Ureter (tissue), 1 donor: ENCODE results near the gene RPL22L1. TPM values are rescaled to one million over a fixed set of nuclear protein-coding genes. Genes with fewer than 3 reads are reported as not detected.
"Not testable (repeated sequence)": the region's sequence is repeated elsewhere in the genome, so short reads cannot be mapped to it uniquely, and the experiment has no call there.

Experiments
- DNase-seq: peaks from one replicate; pipeline ENCODE4 v3.0.0-alpha.2; 2020; ENCODE audit warnings: low spot score
- total RNA-seq: library from RNA; stranded (reverse); gene quantifications from one replicate; pipeline ENCODE4 v1.2.4, GENCODE V29; 2023
- donor health status: DM: yes; HTN: yes; CAD: no.

The RPL22L1 gene
- 73.7 TPM for total RNA-seq

DNA sequence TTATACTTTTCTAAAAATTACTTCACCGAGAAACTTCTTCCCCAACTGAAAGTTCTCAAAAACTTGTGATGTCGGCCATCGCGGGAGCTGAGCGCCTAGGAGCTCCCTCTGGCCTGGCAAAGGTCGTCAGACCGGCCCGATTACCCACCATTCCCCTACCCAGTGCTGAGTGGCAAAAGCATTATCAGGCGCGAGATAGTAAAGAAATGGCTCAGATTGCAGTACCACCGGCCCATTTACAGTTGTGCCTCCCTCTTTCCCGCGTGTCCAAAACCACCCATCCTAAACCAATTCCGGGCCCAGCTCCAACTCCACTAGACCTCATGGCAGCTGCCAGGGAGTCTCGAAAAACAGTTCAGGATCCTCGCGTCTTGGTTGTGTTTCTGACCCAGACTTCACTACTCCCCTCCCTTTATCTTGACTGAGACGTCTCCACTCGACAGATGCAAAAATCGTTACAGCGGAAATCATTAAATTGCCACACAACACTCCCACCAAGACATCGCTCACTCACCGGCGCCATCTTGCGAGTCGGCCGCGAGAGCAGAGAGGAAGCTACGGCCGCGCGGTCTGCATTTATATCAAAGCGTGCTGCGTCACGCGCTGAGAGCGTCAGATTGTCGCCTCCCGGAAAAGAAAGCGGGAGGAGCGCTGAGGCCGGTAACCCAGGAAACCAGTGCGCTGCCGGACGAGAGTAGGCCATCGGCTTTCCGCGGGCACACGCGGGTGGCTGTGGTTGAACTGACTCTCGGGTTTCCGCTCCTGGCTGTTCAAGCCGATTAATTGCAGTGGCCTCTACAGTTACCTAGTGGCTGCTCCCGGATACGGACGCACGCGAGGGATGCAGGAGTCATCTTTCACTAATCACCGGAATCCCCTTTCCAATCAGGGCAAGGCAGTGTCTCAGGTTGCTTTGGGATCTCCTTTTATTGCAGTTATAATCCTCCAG, at the start of gene RPL22L1:
Gene RPL22L1 (minus strand): TSS at position 551 of the 949 bp plus-strand sequence. CDS start 28 bp downstream, at position 523.
- DNase-seq, result peak; percentile 97

DNA sequence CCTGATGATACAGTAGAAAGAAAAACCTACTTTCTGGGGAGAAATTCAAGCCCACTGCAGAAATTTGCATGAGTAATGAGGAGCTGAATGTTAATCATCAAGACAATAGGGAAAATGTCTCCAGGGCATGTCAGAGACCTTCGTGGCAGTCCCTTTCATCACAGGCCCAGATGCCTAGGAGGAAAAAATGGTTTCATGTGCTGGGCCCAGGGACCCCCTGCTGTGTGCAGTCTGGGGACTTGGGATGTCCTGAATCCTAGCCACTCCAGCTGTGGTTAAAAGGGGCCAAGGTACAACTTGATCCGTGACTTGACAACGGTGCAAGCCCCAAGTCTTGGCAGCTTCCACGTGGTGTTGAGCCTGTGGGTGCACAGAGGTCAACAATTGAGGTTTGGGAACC, 48.7 kb upstream of the RPL22L1 start:
- DNase-seq, result no peak

DNA sequence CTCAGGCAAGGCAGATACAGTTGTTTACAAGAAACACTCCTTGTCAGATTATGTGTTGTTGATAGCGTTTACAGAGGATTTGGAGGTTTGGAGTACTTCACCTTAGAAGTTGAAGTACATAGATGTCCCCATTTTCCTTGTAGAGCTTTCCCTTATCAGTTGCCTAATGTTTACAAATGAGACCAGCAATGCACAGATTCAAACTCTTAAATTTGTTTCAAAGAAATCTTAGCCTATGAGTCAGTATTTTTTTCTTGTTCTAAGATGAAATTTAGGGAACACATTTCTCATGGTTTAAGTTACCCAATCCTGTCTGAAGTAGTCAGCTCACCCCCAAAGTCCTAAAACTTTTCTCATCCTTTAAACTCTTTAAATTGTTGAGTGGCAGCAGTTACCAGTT, 44.7 kb upstream of the RPL22L1 start:
- no peak for DNase-seq

DNA sequence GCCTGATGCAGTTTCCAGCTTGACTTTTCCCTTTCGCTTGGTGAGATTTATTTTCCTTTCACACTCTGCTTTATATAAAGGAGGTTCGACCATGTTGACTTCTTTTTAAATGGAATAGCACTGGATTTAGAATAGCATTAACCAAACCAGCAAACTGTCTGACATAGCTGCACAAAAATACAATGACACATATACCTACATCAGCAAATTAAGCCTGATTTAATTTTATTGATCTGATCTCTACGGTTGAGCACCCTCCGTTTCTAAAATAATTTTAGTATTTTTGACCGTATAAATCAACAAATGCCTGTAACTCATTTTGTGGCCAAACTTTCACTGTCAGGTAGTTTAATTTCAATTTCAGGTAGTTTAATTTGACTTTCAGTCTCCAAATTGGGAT, 44.2 kb upstream of the RPL22L1 start:
- no peak for DNase-seq

DNA sequence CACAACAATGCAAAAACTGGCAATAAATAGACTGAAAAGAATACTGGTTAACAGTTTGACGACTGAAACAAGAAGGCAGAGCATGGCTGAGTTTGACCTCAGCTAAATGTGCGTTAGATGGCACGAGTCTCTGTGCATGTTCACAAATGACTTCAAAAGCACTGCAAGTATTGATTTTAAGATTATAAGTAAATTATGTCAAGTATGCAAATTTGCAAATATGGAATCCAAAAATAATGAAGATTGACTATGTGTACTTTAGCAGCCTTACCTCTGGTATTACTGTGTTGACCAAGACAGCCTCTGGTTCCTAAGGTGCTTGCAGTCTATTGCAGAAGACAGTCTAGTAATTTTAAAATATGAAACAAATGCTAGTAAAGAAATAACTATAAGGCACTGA, 41.1 kb upstream of the RPL22L1 start:
- DNase-seq, result no peak

DNA sequence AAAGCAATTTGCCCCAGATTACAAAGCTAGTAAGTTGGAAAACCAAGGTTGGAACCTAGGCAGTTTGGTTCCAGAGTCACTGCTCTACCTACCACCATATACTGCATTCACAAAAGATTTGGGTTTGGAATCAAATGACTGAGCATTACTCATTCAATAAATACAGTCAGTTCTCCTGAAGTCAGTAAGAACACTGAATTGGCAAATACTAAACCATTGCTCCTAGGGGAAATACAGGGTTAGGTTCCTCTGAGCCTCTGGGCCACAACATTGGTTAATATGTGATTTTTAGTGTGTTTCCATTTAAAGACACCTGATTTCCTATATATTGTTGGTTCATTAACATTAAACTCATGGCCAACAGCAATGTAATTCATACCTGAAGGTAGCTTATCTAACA, 40.5 kb upstream of the RPL22L1 start:
- DNase-seq, result no peak

DNA sequence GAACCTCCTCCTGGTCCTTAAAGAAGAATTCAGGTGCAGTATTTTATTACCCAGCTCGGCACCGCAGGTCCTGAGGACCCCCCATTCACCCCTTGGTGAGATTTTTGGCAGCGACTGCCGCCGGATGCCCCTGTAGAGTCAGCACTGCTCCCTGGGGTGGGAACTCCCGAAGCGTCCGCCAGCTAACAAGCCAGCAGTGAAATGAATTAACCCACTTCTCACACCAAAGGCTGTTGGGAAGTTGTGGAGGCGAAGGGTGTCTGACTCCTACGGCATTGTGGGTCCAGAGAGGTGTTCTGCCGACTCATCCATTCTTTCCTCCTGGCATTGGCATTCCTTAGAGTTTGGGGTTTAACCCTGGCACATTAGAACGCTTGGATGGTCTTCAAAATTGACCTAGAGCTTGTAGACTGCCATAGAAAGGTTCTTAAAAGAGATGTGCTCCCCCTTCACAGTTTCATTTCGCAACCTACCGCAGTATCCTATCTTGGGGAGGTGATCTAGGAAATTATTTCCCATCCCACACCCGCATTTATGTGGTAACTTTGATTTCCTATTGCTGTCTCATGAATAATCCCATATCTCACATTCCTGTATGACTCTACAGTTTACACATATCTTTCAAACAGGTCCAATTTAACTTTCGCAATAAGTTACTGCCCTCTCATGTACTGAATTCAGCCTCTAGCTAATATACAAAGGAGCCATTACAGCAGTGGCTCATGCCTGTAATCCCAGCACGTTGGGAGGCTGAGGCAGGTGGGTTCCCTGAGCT, 39.3 kb upstream of the RPL22L1 start:
- no peak for DNase-seq

DNA sequence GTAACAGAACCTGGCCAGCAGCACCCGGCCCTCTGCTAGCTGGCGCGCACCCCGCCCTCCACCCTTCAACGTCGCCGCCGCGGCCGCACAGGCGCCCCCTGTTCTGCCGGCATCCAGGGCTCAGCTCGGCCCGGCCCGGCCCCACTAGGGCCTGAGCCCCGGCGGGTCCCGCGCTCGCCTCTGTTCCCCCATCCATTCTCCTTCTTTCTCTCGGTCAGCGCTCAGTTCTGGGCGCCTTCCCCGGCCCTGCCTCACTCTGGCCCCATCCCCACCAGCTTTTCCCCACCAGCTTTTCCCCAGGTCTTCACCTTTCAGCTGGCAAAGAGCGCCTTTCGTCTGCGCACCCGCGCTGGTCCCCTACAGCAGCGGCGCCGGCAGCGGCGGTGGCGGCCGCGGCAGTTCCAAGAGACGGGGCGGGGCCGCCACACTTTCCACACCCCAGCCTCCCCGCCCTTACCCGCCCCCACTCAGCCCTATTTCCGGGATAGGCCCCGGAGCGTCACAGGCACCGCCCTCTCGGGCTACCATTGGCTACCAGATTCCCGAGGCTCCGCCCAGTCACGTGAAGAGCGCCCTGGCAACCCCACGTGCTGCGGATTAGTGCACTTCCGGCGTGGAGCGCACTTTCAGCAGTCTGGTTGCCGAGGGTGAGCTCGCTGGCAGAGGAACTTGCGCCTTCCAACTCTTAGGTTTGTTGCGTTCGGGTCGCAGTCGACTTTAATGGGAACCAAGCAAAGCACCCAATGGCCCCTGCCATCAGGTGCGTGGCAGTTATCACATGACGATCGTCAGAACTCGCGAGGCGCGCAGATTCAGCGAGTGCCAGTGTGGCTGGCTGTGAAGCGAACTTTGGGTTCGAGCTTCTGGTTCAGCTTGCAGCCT, 38.5 kb upstream of the RPL22L1 start, which contains the start of gene EIF5A2:
Gene EIF5A2 (minus strand): TSS at position 403 of the 882 bp plus-strand sequence. CDS start 831 bp downstream, outside the sequence.
- peak; percentile 96 for DNase-seq

DNA sequence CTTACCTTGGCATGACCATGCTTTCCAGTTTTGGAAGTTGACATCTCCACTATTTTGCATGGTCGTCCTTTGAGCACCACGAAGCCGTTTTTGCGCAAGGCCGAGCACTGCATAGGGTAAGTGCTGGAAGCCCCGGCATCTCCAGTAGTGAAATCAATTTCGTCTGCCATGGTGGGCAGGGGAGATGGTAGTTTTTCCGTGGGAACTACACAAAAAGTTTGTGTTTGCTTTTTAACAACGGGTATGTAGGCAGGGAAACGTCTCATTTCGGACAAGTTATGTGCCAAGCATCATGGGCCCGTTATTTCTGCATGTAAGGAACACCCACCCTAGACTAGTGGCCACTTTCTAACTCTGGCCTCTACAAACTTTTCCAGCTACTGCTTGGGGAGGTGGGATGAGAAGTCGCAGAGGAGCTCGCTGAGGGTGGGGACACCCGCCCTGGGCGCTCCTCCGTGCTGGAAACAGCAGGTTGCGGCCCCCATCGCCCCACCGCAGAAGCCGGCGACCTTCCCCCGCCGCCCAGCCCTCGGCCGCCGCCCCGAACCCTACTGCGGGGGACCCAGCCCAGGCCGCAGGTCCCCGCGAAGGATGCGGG, 37.7 kb upstream of the RPL22L1 start:
- no peak for DNase-seq

DNA sequence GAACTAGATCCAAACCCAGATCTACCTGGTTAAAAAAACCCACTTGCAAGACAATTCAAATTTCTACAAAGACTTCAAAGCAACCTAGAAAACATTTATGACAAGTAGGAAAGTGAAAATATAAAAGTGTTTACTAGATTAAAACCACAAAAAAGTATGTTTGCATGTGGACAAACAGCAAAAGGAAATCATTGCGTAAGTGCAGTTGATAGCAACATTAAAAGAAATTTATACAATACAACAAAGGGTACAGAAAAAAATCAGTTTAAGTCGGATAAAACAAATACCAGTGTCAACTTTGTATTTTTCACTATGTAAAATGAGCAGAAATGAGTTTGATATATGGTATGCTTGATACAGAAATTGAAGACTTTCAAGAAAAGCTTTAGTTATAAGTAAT, 35.9 kb upstream of the RPL22L1 start:
- no peak for DNase-seq

DNA sequence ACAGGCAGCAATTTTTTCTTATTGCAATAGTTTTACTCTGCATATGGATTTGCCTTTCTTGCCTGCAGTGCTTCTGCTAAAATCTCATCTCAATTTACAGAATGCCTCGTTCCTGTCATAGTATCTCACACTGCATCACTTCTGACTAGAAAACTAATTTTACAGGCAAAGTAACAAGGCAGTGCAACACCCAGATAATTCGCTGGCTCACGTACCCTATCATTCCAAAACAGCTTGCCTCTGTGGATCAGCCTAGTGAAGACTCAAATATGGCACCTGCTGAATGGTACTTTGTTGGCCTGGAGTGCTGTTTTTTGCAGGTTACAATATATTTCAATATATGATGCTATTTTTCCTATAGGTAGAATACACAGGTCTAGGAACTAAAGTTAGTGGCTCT, 33.1 kb upstream of the RPL22L1 start:
- DNase-seq, result no peak

DNA sequence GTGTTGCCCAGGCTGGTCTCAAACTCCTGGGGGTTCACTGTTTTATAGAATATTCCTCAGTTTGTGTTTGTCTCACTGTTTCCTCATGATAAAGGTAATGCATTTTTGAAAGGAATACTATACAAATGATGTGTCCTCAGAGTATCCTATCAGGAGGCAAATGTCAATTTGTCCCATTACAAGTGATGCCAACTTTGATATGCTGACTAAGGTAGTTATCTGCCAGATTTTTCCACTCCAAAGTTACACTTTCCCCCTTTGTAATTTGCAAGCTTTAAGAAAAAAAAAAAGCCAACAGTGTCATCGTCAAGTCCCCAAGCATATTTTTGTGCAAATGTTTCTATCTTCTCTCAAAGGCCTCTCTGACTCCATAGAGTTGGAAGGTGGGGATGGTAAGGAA, 29.5 kb upstream of the RPL22L1 start:
- DNase-seq, result no peak

DNA sequence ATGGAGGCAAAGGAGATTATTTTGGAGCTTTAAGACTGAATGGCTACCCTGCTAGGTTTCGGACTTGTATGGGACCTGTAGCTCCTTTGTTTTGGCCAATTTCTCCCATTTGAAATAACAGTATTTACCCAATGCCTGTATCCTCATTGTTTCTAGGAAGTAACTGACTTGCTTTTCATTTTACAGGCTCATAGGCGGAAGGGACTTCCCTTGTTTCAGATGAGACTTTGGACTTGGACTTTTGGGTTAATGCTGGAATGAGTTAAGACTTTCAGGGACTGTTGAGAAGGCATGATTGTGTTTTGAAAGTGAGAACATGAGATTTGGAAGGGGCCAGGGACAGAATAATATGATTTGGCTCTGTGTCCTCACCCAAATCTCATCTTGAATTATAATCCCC, 28.0 kb upstream of the RPL22L1 start:
- DNase-seq, result no peak

DNA sequence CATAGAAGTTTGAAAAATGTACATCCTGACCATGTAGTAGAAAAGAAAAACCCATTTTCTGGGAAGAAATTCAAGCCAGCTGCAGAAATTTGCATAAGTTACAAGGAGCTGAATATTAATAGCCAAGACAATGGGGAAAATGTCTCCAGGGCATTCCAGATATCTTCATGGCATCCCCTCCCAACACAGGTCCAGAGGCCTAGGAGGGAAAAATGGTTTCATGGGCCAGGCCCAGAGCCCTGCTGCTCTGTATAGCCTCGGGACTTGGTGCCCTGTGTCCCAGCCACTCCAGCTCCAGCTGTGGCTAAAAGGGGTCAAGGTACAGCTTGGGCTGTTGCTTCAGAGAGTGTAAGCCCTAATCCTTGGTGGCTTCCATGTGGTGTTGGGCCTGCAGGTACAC, 27.2 kb upstream of the RPL22L1 start:
- not testable (repeated sequence) for DNase-seq

DNA sequence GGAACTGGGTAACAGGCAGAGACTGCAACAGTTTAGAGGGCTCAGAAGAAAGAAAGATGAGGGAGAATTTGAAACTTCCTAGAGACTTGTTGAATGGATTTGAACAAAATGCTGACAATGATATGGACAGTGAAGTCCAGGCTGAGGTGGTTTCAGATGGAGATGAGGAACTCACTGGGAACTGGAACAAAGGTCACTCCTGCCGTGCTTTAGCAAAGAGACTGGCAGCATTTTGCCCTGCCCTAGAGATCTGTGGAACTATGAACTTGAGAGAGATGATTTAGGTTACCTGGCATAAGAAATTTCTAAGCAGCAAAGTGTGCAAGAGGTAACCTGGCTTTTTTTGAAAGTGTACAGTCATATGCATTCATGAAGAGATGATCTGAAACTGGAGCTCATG, 26.8 kb upstream of the RPL22L1 start:
- no peak for DNase-seq

DNA sequence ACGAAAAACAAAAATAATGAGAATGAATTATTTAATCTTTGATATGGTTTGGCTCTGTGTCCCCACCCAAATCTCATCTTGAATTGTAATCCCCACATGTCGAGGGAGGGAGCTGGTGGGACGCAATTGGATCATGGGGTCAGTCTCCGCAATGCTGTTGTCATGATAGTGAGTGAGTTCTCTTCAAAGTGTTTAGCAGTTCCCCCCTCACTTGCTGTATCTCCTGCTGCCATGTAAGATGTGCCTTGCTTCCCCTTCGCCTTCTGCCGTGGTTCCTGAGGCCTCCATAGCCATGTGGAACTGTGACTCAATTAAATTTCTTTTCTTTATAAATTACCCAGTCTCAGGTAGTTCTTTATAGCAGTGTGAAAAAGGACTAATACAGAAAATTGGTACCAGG, 26.3 kb upstream of the RPL22L1 start:
- DNase-seq, result not testable (repeated sequence)

DNA sequence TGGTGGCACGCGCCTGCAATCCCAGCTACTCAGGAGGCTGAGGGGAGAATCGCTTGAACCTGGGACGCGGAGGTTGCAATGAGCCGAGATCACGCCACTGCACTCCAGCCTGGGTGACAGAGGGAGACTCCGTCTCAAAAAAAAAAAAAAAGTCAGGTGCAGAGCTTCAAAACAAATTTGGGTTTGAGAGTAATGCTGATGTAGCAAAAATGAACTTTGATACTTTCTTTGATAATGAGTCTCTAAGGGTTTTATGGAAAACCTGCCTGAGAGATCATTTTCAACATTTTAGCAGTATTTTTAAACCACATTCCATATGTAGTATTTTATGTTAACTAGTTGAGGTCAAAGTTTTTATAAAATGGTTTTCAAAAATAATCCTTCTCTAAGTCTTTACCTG, 23.9 kb upstream of the RPL22L1 start:
- no peak for DNase-seq

DNA sequence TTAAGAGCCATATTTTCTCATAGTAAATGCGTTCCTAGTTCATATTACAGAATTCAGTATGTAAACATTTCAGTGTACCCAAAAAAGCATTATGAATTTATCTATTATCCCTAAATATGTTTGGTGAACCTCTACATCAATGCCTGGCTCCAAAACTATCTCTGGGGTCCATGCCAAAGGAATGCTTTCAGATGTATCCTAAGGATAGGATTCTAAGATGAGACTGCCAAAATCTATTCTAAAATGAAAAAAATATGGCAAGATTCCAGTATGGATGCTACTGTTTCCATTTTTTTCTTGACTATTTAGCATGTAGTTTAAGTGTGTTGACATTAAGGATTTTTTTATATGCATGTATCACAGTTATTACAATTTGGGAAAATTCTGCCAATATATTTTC, 19.6 kb upstream of the RPL22L1 start:
- no peak for DNase-seq

DNA sequence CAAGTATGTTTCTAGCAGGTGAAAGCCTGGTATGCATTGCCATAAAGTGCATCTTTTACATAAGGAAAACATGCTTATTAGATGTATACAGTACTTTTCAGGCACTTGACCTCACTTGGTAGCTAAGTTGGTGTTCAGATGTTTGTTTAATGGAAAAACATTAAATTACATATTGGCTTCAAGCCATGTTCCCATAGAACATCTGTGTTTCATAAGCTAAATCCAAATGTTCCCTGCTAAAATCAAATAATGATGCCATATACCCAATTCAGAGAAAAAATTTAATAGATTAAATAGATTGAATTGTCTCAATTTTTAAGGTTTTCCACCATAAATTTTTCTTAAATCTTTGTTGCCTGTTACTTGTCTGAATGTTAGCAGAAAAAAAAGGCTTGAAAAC, 19.1 kb upstream of the RPL22L1 start:
- no peak for DNase-seq

DNA sequence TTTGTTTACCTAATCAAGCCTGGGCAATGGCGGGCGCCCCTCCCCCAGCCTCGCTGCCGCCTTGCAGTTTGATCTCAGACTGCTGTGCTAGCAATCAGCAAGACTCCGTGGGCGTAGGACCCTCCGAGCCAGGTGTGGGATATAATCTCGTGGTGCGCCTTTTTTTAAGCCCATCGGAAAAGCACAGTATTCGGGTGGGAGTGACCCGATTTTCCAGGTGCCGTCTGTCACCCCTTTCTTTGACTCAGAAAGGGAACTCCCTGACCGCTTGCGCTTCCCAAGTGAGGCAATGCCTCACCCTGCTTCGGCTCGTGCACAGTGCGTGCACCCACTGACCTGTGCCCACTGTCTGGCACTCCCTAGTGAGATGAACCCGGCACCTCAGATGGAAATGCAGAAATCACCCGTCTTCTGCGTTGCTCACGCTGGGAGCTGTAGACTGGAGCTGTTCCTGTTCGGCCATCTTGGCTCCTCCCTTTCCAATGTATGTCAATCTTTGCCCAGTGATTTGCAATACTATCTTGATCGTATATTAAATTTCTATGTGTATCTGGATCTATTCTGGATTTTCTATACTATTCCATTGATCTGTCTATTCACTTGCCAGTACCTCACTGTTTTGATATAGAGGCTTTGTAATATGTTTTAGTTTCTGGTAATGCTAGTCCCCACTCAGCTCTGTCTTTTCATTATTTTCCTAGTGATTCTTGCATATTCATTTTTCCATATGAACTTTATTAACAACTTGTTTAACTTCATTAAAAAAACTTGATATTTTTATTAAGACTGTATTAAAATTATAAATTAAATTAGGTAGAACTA, 14.3 kb upstream of the RPL22L1 start:
- DNase-seq, result not testable (repeated sequence)
